ENCODE measurements around the gene BARX2. TPM values are rescaled to one million over a fixed set of nuclear protein-coding genes. Genes with fewer than 3 reads are reported as not detected.

Gene BARX2
- total RNA-seq, 3 donors from 2014 or later (not counting 1 experiment from before 2014, with no cell fraction given) = not detected

- H3K4me1 Mint-ChIP-seq = no peaks in the 10 kb centered on the region
- ATAC-seq (no peak), DNase-seq (no peak)
- H3K27ac Mint-ChIP-seq = no peak overlapping the region
- peaks cover 9 to 13% of the 10 kb centered on the region in 2 donors for H3K27me3 Mint-ChIP-seq (ENCODE audit: low read depth in 2 of 2)
- H3K9me3 Mint-ChIP-seq = no peaks in the 10 kb centered on the region
- Histone ChIP-seq H3K4me1 (ENCODE audit: control insufficient read depth, insufficient read depth, low read length) (no peaks in the 10 kb centered on the region), H3K27ac (ENCODE audit: low read length) (no peak overlapping the region), H3K27me3 (ENCODE audit: control insufficient read depth, insufficient read depth, low read length) (no peaks in the 10 kb centered on the region), H3K4me3 (ENCODE audit: low read length) (no peak overlapping the region), H3K9me3 (ENCODE audit: control insufficient read depth, insufficient read depth, low read length) (no peaks in the 10 kb centered on the region), H3K36me3 (ENCODE audit: control insufficient read depth, insufficient read depth, low read length) (no peaks in the 10 kb centered on the region)
- TF ChIP-seq CTCF (IDR thresholded peaks at IDR 0.05) = no peak
- intact Hi-C loops (cut with micrococcal nuclease) = no loop called here
- no peaks in the 10 kb centered on the region for H3K36me3 Mint-ChIP-seq
- WGBS (ENCODE audit: insufficient coverage) = 96% methylated on average over 3 of the region's 3 CpGs
- no peak overlapping the region for H3K4me3 Mint-ChIP-seq
Measured at GRCh38 chr11:129426038-129426437, 50.4 kb downstream of the BARX2 start.

GRCh38 chr11:129426776-129427175 is 51.1 kb downstream of the BARX2 start:
- H3K9me3 Mint-ChIP-seq = no peaks in the 10 kb centered on the region
- no peak overlapping the region for H3K4me3 Mint-ChIP-seq
- intact Hi-C loops (cut with micrococcal nuclease) = no loop called here

GRCh38 chr11:129427376-129427775 is 51.7 kb downstream of the BARX2 start:
- H3K4me3 ChIP-seq (ENCODE audit: low read length) = no peak overlapping the region
- Mint-ChIP-seq H3K36me3 (no peaks in the 10 kb centered on the region), H3K27me3 (ENCODE audit: low read depth in 2 of 2) (peaks cover 9 to 13% of the 10 kb centered on the region in 2 donors), H3K9me3 (no peaks in the 10 kb centered on the region), H3K4me3 (no peak overlapping the region), H3K4me1 (no peaks in the 10 kb centered on the region), H3K27ac (no peak overlapping the region)
- no peaks in the 10 kb centered on the region for H3K36me3 ChIP-seq (ENCODE audit: control insufficient read depth, insufficient read depth, low read length)
- ATAC-seq (no peak), DNase-seq (no peak)
- H3K27me3 ChIP-seq (ENCODE audit: control insufficient read depth, insufficient read depth, low read length) = no peaks in the 10 kb centered on the region
- no peak for TF ChIP-seq CTCF (IDR thresholded peaks at IDR 0.05)
- H3K9me3 ChIP-seq (ENCODE audit: control insufficient read depth, insufficient read depth, low read length) = no peaks in the 10 kb centered on the region
- no peaks in the 10 kb centered on the region for H3K4me1 ChIP-seq (ENCODE audit: control insufficient read depth, insufficient read depth, low read length)
- H3K27ac ChIP-seq (ENCODE audit: low read length) = no peak overlapping the region
- intact Hi-C loops (cut with micrococcal nuclease) = no loop called here
- WGBS (ENCODE audit: insufficient coverage) = 87% methylated on average over 3 of the region's 3 CpGs

More at GRCh38 chr11:129426776-129427175, 51.1 kb downstream of the BARX2 start:
- no peaks in the 10 kb centered on the region for H3K36me3 Mint-ChIP-seq
- no peak for TF ChIP-seq CTCF (IDR thresholded peaks at IDR 0.05)
- Histone ChIP-seq H3K9me3 (ENCODE audit: control insufficient read depth, insufficient read depth, low read length) (no peaks in the 10 kb centered on the region), H3K27me3 (ENCODE audit: control insufficient read depth, insufficient read depth, low read length) (no peaks in the 10 kb centered on the region), H3K27ac (ENCODE audit: low read length) (no peak overlapping the region), H3K4me3 (ENCODE audit: low read length) (no peak overlapping the region), H3K4me1 (ENCODE audit: control insufficient read depth, insufficient read depth, low read length) (no peaks in the 10 kb centered on the region), H3K36me3 (ENCODE audit: control insufficient read depth, insufficient read depth, low read length) (no peaks in the 10 kb centered on the region)
- DNase-seq (no peak), ATAC-seq (no peak)
- peaks cover 9 to 13% of the 10 kb centered on the region in 2 donors for H3K27me3 Mint-ChIP-seq (ENCODE audit: low read depth in 2 of 2)
- 91% methylated on average over 3 of the region's 3 CpGs for WGBS (ENCODE audit: insufficient coverage)
- no peaks in the 10 kb centered on the region for H3K4me1 Mint-ChIP-seq
- no peak overlapping the region for H3K27ac Mint-ChIP-seq

GRCh38 chr11:129427816-129428406 is 52.3 kb downstream of the BARX2 start:
- Histone ChIP-seq H3K36me3 (ENCODE audit: control insufficient read depth, insufficient read depth, low read length) (no peaks in the 10 kb centered on the region), H3K4me3 (ENCODE audit: low read length) (no peak overlapping the region), H3K4me1 (ENCODE audit: control insufficient read depth, insufficient read depth, low read length) (no peaks in the 10 kb centered on the region), H3K9me3 (ENCODE audit: control insufficient read depth, insufficient read depth, low read length) (no peaks in the 10 kb centered on the region), H3K27me3 (ENCODE audit: control insufficient read depth, insufficient read depth, low read length) (no peaks in the 10 kb centered on the region), H3K27ac (ENCODE audit: low read length) (no peak overlapping the region)
- no peaks in the 10 kb centered on the region for H3K4me1 Mint-ChIP-seq
- DNase-seq (no peak), ATAC-seq (no peak)
- H3K27me3 Mint-ChIP-seq (ENCODE audit: low read depth in 2 of 2) = peaks cover 9 to 16% of the 10 kb centered on the region in 2 donors
- TF ChIP-seq CTCF (IDR thresholded peaks at IDR 0.05) = no peak
- no peak overlapping the region for H3K4me3 Mint-ChIP-seq
- peaks cover 0 to 2% of the 10 kb centered on the region in 2 donors for H3K9me3 Mint-ChIP-seq
- 66% methylated on average over 3 of the region's 5 CpGs for WGBS (ENCODE audit: insufficient coverage)
- intact Hi-C loops (cut with micrococcal nuclease) = no loop called here
- H3K27ac Mint-ChIP-seq = no peak overlapping the region
- H3K36me3 Mint-ChIP-seq = no peaks in the 10 kb centered on the region

All from natural killer cell (primary cell).